ENCODE data around the gene ATP2C2. TPM values are rescaled to one million over a fixed set of nuclear protein-coding genes. Genes with fewer than 3 reads are reported as not detected.

Gene ATP2C2
- total RNA-seq, 1 donor from 2014 or later: 17.9 TPM

DNA sequence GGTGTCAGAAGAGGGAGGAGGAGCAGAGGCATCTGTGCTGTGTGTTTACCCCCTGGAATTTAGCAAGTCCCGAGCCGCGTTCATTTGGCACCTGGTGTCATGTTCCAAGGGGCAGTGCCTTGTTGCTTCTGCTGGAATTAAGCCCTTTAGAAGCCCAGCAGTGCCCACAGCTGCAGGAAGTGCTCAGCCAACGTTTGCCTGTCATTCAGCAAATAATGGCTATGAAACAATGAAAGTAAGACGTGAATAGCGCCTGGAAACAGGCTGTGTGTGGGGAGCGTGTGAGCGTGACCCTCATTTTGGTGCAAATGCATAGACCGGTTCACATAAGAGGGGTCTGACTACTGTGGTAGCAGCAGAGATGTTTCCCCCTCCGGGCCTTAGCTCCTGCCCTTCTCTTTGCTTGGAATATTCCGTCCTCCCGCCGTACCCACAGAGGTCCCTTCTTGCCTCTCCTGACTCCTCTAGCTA lies 5.8 kb upstream of the ATP2C2 start:
- H3K27me3 ChIP-seq (ENCODE audit: control insufficient read depth, insufficient read depth, low read length): peaks cover 12% of the 10 kb centered on the region
- no peak overlapping the region for H3K4me3 ChIP-seq (ENCODE audit: low read depth, low read length)
- H3K36me3 ChIP-seq (ENCODE audit: control insufficient read depth, insufficient read depth, low read length): no peaks in the 10 kb centered on the region
- no peak for TF ChIP-seq CTCF (IDR thresholded peaks at IDR 0.05; ENCODE audit: insufficient read depth, low read length, poor library complexity, severe bottlenecking)
- DNase-seq (ENCODE audit: low read depth): no peak

- Histone ChIP-seq H3K36me3 (ENCODE audit: control insufficient read depth, insufficient read depth, low read length) (no peaks in the 10 kb centered on the region), H3K27me3 (ENCODE audit: control insufficient read depth, insufficient read depth, low read length) (peaks cover 38% of the 10 kb centered on the region), H3K4me3 (ENCODE audit: low read depth, low read length) (no peak overlapping the region)
- no peak for DNase-seq (ENCODE audit: low read depth)
- TF ChIP-seq CTCF (IDR thresholded peaks at IDR 0.05; ENCODE audit: insufficient read depth, low read length, poor library complexity, severe bottlenecking): no peak
Measured at GRCh38 chr16:84366208-84366607, 2.1 kb upstream of the ATP2C2 start.

GRCh38 chr16:84367297-84367680 lies 1.0 kb upstream of the ATP2C2 start:
- Histone ChIP-seq H3K4me3 (ENCODE audit: low read depth, low read length) (no peak overlapping the region), H3K27me3 (ENCODE audit: control insufficient read depth, insufficient read depth, low read length) (peaks cover 45% of the 10 kb centered on the region), H3K36me3 (ENCODE audit: control insufficient read depth, insufficient read depth, low read length) (no peaks in the 10 kb centered on the region)
- TF ChIP-seq CTCF (IDR thresholded peaks at IDR 0.05; ENCODE audit: insufficient read depth, low read length, poor library complexity, severe bottlenecking): no peak
- no peak for DNase-seq (ENCODE audit: low read depth)

DNA sequence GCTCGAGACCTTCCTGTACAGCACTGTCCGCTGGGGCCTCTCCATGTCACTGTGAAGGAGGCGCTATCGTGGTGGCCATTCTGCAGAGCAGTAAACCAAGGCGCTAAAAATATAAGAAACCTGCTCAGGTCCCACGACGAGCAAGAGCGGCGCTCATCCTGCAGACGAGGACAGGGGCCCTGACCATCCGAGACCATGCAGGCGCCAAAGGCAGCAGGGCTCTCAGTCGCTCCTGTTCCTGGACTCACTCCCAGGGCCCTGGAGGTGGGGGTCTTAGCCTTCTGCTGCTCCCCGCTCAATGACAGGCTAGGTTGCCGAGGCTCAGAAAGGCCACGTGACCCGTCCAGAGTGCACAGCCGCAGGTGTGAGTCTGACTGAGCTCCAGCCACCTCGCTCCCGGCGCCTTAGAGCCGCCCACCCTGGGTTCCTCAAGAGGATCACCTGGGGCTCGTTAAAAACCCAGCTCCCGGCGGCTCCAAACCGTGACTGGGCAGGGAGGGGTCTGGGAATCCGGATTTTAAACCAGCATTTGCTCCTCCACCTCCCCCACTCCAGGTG lies 509 bp upstream of the ATP2C2 start:
- H3K27me3 ChIP-seq (ENCODE audit: control insufficient read depth, insufficient read depth, low read length): peaks cover 44% of the 10 kb centered on the region
- TF ChIP-seq CTCF (IDR thresholded peaks at IDR 0.05; ENCODE audit: insufficient read depth, low read length, poor library complexity, severe bottlenecking): no peak
- DNase-seq (ENCODE audit: low read depth): no peak
- H3K36me3 ChIP-seq (ENCODE audit: control insufficient read depth, insufficient read depth, low read length): no peaks in the 10 kb centered on the region
- H3K4me3 ChIP-seq (ENCODE audit: low read depth, low read length): no peak overlapping the region

DNA sequence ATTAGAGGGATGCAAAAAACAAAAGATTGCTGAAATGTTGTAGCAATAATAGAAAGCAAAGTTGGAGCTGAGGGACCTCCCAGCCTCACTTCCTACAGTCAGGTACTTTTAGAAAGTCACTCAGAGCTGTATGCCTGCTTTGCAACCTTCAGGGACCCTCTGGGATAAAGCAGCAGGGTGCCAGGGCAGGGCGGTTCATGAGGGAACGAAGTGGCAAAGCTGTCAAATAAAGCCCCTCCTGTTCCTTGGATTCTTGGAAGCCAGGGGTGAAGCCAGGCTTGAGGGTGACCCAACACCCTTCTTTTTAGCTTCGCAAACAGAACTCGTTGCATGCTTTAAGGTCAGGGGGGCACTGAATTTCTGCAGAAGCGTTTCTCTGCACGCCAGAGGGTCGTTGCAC lies 767 bp downstream of the ATP2C2 start:
- H3K27me3 ChIP-seq (ENCODE audit: control insufficient read depth, insufficient read depth, low read length): peaks cover 44% of the 10 kb centered on the region
- no peaks in the 10 kb centered on the region for H3K36me3 ChIP-seq (ENCODE audit: control insufficient read depth, insufficient read depth, low read length)
- H3K4me3 ChIP-seq (ENCODE audit: low read depth, low read length): no peak overlapping the region
- TF ChIP-seq CTCF (IDR thresholded peaks at IDR 0.05; ENCODE audit: insufficient read depth, low read length, poor library complexity, severe bottlenecking): no peak
- DNase-seq (ENCODE audit: low read depth): no peak

DNA sequence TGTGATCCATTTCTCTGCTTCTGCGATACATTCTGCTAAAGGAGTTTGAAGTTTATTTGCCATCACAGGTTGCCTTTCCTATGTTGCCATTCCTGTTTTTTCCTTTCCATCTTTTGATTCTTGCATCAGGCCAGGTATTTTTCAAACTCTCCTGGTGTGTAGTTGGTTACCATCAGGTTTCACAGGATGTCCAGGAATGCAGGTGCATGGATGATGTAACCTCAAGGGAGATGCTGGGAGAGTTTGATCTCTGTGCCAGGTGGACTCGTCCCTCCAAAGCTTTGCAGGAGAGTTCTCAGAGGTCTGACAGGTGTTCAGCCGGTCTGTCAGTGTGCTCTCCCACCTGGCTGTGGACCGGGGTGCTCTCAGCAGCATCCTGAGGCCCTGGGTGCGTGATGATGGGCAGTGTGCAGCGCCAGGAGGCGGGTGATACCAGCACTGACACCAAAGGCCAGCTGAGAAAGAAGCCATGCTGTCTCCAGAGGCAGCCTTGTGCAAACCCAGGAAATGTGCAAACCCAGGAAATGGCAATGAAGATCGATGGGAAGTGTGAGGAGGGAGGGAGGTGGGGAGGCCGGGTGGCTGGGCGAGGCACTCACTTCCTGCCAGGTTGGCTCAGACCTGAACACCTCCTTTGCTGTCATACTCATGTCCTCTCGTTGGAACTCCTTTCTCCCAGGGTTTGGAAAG lies 1.7 kb downstream of the ATP2C2 start:
- H3K27me3 ChIP-seq (ENCODE audit: control insufficient read depth, insufficient read depth, low read length): peaks cover 44% of the 10 kb centered on the region
- no peak overlapping the region for H3K4me3 ChIP-seq (ENCODE audit: low read depth, low read length)
- DNase-seq (ENCODE audit: low read depth): no peak
- H3K36me3 ChIP-seq (ENCODE audit: control insufficient read depth, insufficient read depth, low read length): no peaks in the 10 kb centered on the region
- no peak for TF ChIP-seq CTCF (IDR thresholded peaks at IDR 0.05; ENCODE audit: insufficient read depth, low read length, poor library complexity, severe bottlenecking)

Data from kidney epithelial cell (primary cell).